Vagina (tissue), 2 donors: ENCODE measurements around the gene SBK1. TPM values are rescaled to one million over a fixed set of nuclear protein-coding genes. Genes with fewer than 3 reads are reported as not detected.

Experiments used
- DNase-seq, 2 donors: peaks; one replicate each; pipeline ENCODE4 v3.0.0-alpha.2; 2017; ENCODE audit errors: extremely low spot score in 2 of 2
- H3K27ac ChIP-seq: fragments of 200-600 bp; sonication (generic); one replicate; pipeline ENCODE4 v1.5.1; 2019
- H3K27me3 ChIP-seq: fragments of 200-600 bp; sonication (generic); one replicate; pipeline ENCODE4 v1.5.1; 2019
- H3K36me3 ChIP-seq, 2 donors: fragments of 200-600 bp; sonication (generic); one replicate each; pipeline ENCODE4 v1.5.1; 2017 to 2019
- H3K4me1 ChIP-seq: fragments of 200-600 bp; sonication (generic); one replicate; pipeline ENCODE4 v1.5.1; 2019
- H3K4me3 ChIP-seq, 2 donors: fragments of 200-600 bp; sonication (generic); 1 replicate in 1 of 2; 2 replicates in 1 of 2; pipeline ENCODE4 v1.5.1; 2016 to 2019
- H3K9me3 ChIP-seq: fragments of 200-600 bp; sonication (generic); one replicate; pipeline ENCODE4 v1.5.1; 2019
- CTCF ChIP-seq, 3 experiments: fragments of 450-650 bp in 2 of 3; fragments of 200-600 bp in 1 of 3; sonication (generic) in 1 of 3; IDR thresholded peaks; one replicate each; pipeline ENCODE4 v1.5.1; 2017 to 2019; ENCODE audit warnings: antibody characterized with exemption in 3 of 3, mild to moderate bottlenecking in 2 of 3, moderate library complexity in 2 of 3
- POLR2A ChIP-seq, 2 donors: fragments of 450-650 bp; IDR thresholded peaks; one replicate each; pipeline ENCODE4 v1.6.1; 2017; ENCODE audit warnings: antibody characterized with exemption in 2 of 2, mild to moderate bottlenecking in 2 of 2, moderate library complexity in 2 of 2
- POLR2AphosphoS5 ChIP-seq, 2 donors: sonication (generic); formaldehyde crosslinking; IDR thresholded peaks; one replicate each; pipeline ENCODE4 v1.9.0; 2017; ENCODE audit warnings: antibody characterized with exemption in 2 of 2, mild to moderate bottlenecking in 2 of 2, low read depth in 1 of 2; ENCODE audit not compliant: insufficient read depth in 1 of 2
- intact Hi-C: fragments of 100-400 bp; cut with DNase I; formaldehyde crosslinking; loops from one replicate; pipeline ENCODE4 v1.15.1; 2023
- total RNA-seq: library from RNA; depleted of rRNA; stranded (reverse); fragments of >200 nt; gene quantifications from one replicate; pipeline ENCODE4 v1.2.3, GENCODE V29; 2016

SBK1 gene
- total RNA-seq, 1 donor from 2014 or later: 0.25 TPM

GRCh38 chr16:28283798-28284577 lies 8.3 kb upstream of the SBK1 start:
- TF ChIP-seq POLR2A (IDR thresholded peaks at IDR 0.05): no peak
- no peak for TF ChIP-seq CTCF (IDR thresholded peaks at IDR 0.05)
- TF ChIP-seq POLR2AphosphoS5 (IDR thresholded peaks at IDR 0.05; ENCODE audit: insufficient read depth in 1 of 2, low read depth in 1 of 2): no peak
- Histone ChIP-seq H3K36me3 (no peaks in the 10 kb centered on the region), H3K27me3 (no peaks in the 10 kb centered on the region), H3K27ac (no peak overlapping the region), H3K9me3 (no peaks in the 10 kb centered on the region), H3K4me3 (no peak overlapping the region), H3K4me1 (no peaks in the 10 kb centered on the region)
- DNase-seq: no peak
- intact Hi-C loops: no loop called here

- Histone ChIP-seq H3K36me3 (no peaks in the 10 kb centered on the region), H3K9me3 (no peaks in the 10 kb centered on the region), H3K27me3 (no peaks in the 10 kb centered on the region), H3K27ac (no peak overlapping the region), H3K4me1 (no peaks in the 10 kb centered on the region), H3K4me3 (no peak overlapping the region)
- intact Hi-C loops: no loop called here
- DNase-seq: no peak
- TF ChIP-seq CTCF (IDR thresholded peaks at IDR 0.05) (no peak), POLR2A (IDR thresholded peaks at IDR 0.05) (no peak)
Observed at GRCh38 chr16:28285649-28286048, 6.7 kb upstream of the SBK1 start.

- no peak for DNase-seq
- intact Hi-C loops: no loop called here
- Histone ChIP-seq H3K36me3 (no peaks in the 10 kb centered on the region), H3K9me3 (no peaks in the 10 kb centered on the region), H3K4me1 (peaks cover 10% of the 10 kb centered on the region), H3K27ac (no peak overlapping the region), H3K4me3 (no peak overlapping the region), H3K27me3 (no peaks in the 10 kb centered on the region)
- TF ChIP-seq CTCF (IDR thresholded peaks at IDR 0.05): no peak
- no peak for TF ChIP-seq POLR2A (IDR thresholded peaks at IDR 0.05)
- no peak for TF ChIP-seq POLR2AphosphoS5 (IDR thresholded peaks at IDR 0.05; ENCODE audit: insufficient read depth in 1 of 2, low read depth in 1 of 2)
Observed at GRCh38 chr16:28288114-28288513, 4.2 kb upstream of the SBK1 start.

- Histone ChIP-seq H3K4me3 (no peak overlapping the region), H3K27ac (no peak overlapping the region), H3K36me3 (no peaks in the 10 kb centered on the region), H3K27me3 (no peaks in the 10 kb centered on the region), H3K9me3 (no peaks in the 10 kb centered on the region), H3K4me1 (peaks cover 18% of the 10 kb centered on the region)
- TF ChIP-seq POLR2AphosphoS5 (IDR thresholded peaks at IDR 0.05; ENCODE audit: insufficient read depth in 1 of 2, low read depth in 1 of 2): no peak
- no peak for TF ChIP-seq POLR2A (IDR thresholded peaks at IDR 0.05)
- TF ChIP-seq CTCF (IDR thresholded peaks at IDR 0.05): no peak
- intact Hi-C loops: no loop called here
- no peak for DNase-seq
Observed at GRCh38 chr16:28289048-28289447, 3.3 kb upstream of the SBK1 start.
